Kidney (tissue), 14 donors: Measurements from ENCODE around the gene DSCAM. TPM values are rescaled to one million over a fixed set of nuclear protein-coding genes. Genes with fewer than 3 reads are reported as not detected.

Experiments
- DNase-seq, 5 donors: peaks; one replicate each; pipeline ENCODE4 v3.0.0-alpha.2; 2013 to 2020
- FAIRE-seq: peaks from 2 replicates; lab custom pipeline; 2012; peaks lifted over from hg19 to GRCh38; lab: Jason Lieb, UNC
- H3K27ac ChIP-seq, 2 donors: one replicate each; pipeline ENCODE4 v1.7.0; 2013; ENCODE audit warnings: low read depth in 2 of 2, low read length in 2 of 2, inconsistent platforms in 1 of 2
- H3K27me3 ChIP-seq: one replicate; pipeline ENCODE4 v1.7.1; 2013; ENCODE audit warnings: low read length, inconsistent platforms; ENCODE audit not compliant: control insufficient read depth, insufficient read depth
- H3K36me3 ChIP-seq, 3 donors: one replicate each; pipeline versions ENCODE4 v1.7.0 to v1.7.1; 2013; ENCODE audit warnings: low read length in 3 of 3, control low read depth in 1 of 3, inconsistent platforms in 1 of 3; ENCODE audit not compliant: insufficient read depth in 3 of 3, control insufficient read depth in 2 of 3
- H3K4me1 ChIP-seq, 3 donors: one replicate each; pipeline versions ENCODE4 v1.7.0 to v1.7.1; 2013; ENCODE audit warnings: low read length in 3 of 3, inconsistent platforms in 1 of 3, low read depth in 1 of 3; ENCODE audit not compliant: control insufficient read depth in 2 of 3, insufficient read depth in 2 of 3
- H3K4me3 ChIP-seq, 3 donors: one replicate each; pipeline versions ENCODE4 v1.7.0 to v1.8.1; 2013; ENCODE audit warnings: low read length in 3 of 3, control low read depth in 1 of 3, inconsistent platforms in 1 of 3
- H3K9ac ChIP-seq, 3 donors: one replicate each; pipeline versions ENCODE4 v1.7.0 to v1.7.1; 2013; ENCODE audit warnings: low read length in 3 of 3, control low read depth in 1 of 3, inconsistent platforms in 1 of 3
- H3K9me3 ChIP-seq, 3 donors: one replicate each; pipeline versions ENCODE4 v1.7.0 to v1.7.1; 2013; ENCODE audit warnings: low read length in 3 of 3, control low read depth in 1 of 3, inconsistent platforms in 1 of 3; ENCODE audit not compliant: control insufficient read depth in 2 of 3, insufficient read depth in 1 of 3
- intact Hi-C: fragments of 100-400 bp; cut with DNase I; formaldehyde crosslinking; loops from one replicate; pipeline ENCODE4 v1.11.1; 2022
- polyA plus RNA-seq: library from polyadenylated mRNA; stranded (reverse); fragments of 350-450 nt; fragmentation: Illumina TruSeq; extraction: RNeasy Lipid Tissue Mini Kit (QIAGEN cat#74804); gene quantifications from one replicate; pipeline ENCODE4 v1.2.3, GENCODE V29; 2014; ENCODE audit warnings: low read depth, low replicate concordance; ENCODE audit not compliant: insufficient read depth
- total RNA-seq: library from RNA; stranded (reverse); fragmentation: NEBNext Ultra II Directional; extraction: Animal tissue kit (Norgen Biotek cat#: 25700); gene quantifications from one replicate; pipeline ENCODE4 v1.2.1, GENCODE V29; 2021
- TF ChIP-seq, protein P1 (sequence below): IDR thresholded peaks from 3 replicates; pipeline ENCODE4 v1.5.1; 2012; ENCODE audit warnings: mild to moderate bottlenecking, moderate library complexity, borderline replicate concordance; ENCODE audit not compliant: insufficient read depth; ENCODE audit errors: extremely low read depth
- donor health status: control.
- donor health status: control.
- donor health status: control.
- donor health status: control.
- donor health status: control.
- donor health status: DM: yes; HTN: yes; CAD: no.
- donor health status: Normal renal cell carcinoma (clear cell type).

The DSCAM gene
- total and polyA plus RNA-seq, 2 donors from 2014 or later, result not detected

DNA sequence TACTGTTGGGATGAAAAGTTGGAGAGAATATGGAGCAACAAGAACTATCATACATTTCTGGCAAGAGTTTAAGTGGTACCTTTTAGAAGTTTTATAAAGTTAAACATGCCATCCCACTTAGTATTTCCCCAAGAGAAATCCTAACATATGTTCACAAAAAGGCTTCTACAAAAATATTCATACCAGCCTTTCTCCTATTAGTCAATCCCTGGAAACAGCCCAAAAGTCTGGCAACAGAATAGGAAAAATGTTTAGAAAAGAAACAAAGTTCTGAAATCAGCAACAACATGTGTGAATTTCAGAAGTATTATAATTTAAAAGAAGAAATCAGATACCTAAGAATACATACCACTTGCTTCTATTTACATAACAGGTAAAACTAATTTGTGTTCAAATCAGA lies 271.0 kb downstream of the DSCAM start:
- Histone ChIP-seq H3K4me3 (no peak overlapping the region), H3K27me3 (no peaks in the 10 kb centered on the region), H3K9me3 (no peaks in the 10 kb centered on the region), H3K36me3 (no peaks in the 10 kb centered on the region), H3K27ac (no peak overlapping the region), H3K9ac (no peak overlapping the region), H3K4me1 (no peaks in the 10 kb centered on the region)
- no peak for FAIRE-seq
- TF ChIP-seq, protein P1, sequence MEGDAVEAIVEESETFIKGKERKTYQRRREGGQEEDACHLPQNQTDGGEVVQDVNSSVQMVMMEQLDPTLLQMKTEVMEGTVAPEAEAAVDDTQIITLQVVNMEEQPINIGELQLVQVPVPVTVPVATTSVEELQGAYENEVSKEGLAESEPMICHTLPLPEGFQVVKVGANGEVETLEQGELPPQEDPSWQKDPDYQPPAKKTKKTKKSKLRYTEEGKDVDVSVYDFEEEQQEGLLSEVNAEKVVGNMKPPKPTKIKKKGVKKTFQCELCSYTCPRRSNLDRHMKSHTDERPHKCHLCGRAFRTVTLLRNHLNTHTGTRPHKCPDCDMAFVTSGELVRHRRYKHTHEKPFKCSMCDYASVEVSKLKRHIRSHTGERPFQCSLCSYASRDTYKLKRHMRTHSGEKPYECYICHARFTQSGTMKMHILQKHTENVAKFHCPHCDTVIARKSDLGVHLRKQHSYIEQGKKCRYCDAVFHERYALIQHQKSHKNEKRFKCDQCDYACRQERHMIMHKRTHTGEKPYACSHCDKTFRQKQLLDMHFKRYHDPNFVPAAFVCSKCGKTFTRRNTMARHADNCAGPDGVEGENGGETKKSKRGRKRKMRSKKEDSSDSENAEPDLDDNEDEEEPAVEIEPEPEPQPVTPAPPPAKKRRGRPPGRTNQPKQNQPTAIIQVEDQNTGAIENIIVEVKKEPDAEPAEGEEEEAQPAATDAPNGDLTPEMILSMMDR, result no peak
- intact Hi-C loops, result no loop called here
- DNase-seq, result no peak

DNA sequence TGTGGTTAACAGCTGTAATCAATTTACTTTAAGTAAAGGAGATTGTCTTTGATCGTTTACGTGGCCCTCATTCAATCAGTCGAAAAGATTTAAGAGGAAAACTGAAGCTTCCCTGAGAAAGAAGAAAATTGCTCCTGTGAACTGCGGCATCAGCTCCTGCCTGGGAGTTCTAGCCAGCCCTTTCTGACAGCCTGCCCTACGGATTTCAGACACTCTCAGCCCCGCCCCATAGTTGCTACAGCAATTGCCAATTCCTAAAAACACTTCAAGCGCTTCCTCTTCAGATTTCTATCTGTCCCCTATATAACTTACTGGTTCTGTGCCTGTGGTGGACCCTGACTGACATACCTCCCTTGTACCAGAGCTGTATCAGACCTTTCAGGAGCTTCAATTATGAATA lies 277.6 kb downstream of the DSCAM start:
- intact Hi-C loops, result no loop called here
- Histone ChIP-seq H3K27me3 (no peaks in the 10 kb centered on the region), H3K36me3 (no peaks in the 10 kb centered on the region), H3K4me1 (no peaks in the 10 kb centered on the region), H3K27ac (no peak overlapping the region), H3K4me3 (no peak overlapping the region), H3K9ac (no peak overlapping the region), H3K9me3 (no peaks in the 10 kb centered on the region)
- FAIRE-seq (no peak), DNase-seq (no peak)
- TF ChIP-seq, protein P1, result no peak

DNA sequence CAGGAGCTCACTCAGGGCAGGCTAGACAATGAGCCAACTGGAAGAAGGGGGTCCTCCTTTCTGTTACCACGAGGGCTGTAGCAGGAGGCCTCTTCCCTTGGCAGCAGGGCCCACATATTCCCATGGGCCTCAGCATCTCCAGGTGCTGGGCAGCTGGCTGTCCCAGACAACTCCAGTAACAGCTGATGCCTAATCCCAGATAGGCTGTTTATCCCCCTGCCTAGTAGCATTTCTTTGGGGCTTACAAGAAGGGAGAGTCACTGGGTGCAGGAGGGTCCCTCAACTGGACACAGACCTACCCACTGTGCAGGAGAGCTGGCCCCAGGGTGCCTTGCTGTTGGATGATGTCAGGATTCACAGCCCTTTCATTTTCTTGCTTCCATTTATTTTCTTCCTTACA lies 278.2 kb downstream of the DSCAM start:
- H3K9me3 ChIP-seq, result no peaks in the 10 kb centered on the region
- H3K27ac ChIP-seq, result no peak overlapping the region
- TF ChIP-seq, protein P1, result no peak
- H3K36me3 ChIP-seq, result no peaks in the 10 kb centered on the region
- no peaks in the 10 kb centered on the region for H3K4me1 ChIP-seq
- FAIRE-seq, result no peak
- no peak overlapping the region for H3K4me3 ChIP-seq
- no peaks in the 10 kb centered on the region for H3K27me3 ChIP-seq
- intact Hi-C loops, result no loop called here
- H3K9ac ChIP-seq, result no peak overlapping the region
- DNase-seq, result no peak

DNA sequence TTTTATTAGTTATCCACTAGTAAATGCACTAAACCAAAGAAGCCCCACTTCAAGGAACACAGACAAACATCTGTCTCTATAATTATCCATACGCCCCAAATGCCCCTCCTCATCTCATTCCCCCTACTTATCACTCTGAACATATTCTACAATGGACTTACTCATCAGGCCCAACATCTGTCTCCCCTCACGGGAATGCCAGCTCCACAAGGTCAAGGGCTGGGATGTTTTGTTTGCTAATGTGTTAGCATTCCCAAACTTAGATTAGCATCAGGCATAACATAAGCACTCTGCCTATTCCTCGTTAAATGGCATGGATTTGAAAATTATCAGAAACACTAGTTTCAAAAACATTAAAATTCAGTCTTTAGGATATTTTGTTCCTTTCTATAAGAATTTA lies 279.5 kb downstream of the DSCAM start:
- FAIRE-seq (no peak), DNase-seq (no peak)
- TF ChIP-seq, protein P1, result no peak
- intact Hi-C loops, result no loop called here
- Histone ChIP-seq H3K27me3 (no peaks in the 10 kb centered on the region), H3K9ac (no peak overlapping the region), H3K36me3 (no peaks in the 10 kb centered on the region), H3K9me3 (no peaks in the 10 kb centered on the region), H3K27ac (no peak overlapping the region), H3K4me1 (no peaks in the 10 kb centered on the region), H3K4me3 (no peak overlapping the region)
